Measurements from ENCODE around the gene HS3ST5. TPM values are rescaled to one million over a fixed set of nuclear protein-coding genes. Genes with fewer than 3 reads are reported as not detected.

HS3ST5 gene
- total and polyA plus RNA-seq, 2 donors (not counting 1 experiment from before 2014, with no cell fraction given), result under 0.01 TPM; not detected in 1

GRCh38 chr6:114375541-114376192 lies 32.8 kb upstream of the HS3ST5 start:
- no peaks in the 10 kb centered on the region for H3K79me2 ChIP-seq (ENCODE audit: control insufficient read depth, insufficient read depth, low read length)
- no peaks in the 10 kb centered on the region for H3K27me3 ChIP-seq (ENCODE audit: control insufficient read depth, insufficient read depth, low read length)
- no peaks in the 10 kb centered on the region for H3K9me3 ChIP-seq (ENCODE audit: control insufficient read depth, insufficient read depth, low read depth, low read length)
- no peak overlapping the region for H3K4me3 ChIP-seq (replicated peaks in 1 of 4; ENCODE audit: control extremely low read depth in 1 of 4, insufficient read depth in 1 of 4, low read depth in 3 of 4, low read length in 4 of 4)
- H3K4me1 ChIP-seq (ENCODE audit: control insufficient read depth, extremely low read depth, insufficient read depth, low read length), result no peaks in the 10 kb centered on the region
- no peak overlapping the region for H3K27ac ChIP-seq (ENCODE audit: insufficient read depth, low read length)
- no peaks in the 10 kb centered on the region for H3K36me3 ChIP-seq (ENCODE audit: control insufficient read depth, insufficient read depth, low read length)
- DNase-seq (ENCODE audit: low read depth in 2 of 2), result peak in 1 of 2 donors; percentile 1
- no peak for TF ChIP-seq CTCF (conservative IDR thresholded peaks at IDR 0.05 in 1 of 2, IDR thresholded peaks at IDR 0.05 in 1 of 2; ENCODE audit: low read depth in 1 of 2, low read length in 2 of 2)
- no peak for TF ChIP-seq EZH2 (IDR thresholded peaks at IDR 0.05; ENCODE audit: low read length, missing control alignments)
- no peaks in the 10 kb centered on the region for H4K20me1 ChIP-seq (ENCODE audit: control insufficient read depth, extremely low read depth, insufficient read depth, low read length)
- H2AFZ ChIP-seq (ENCODE audit: low read length), result no peak overlapping the region
- H3K9ac ChIP-seq (ENCODE audit: insufficient read depth, low read length), result no peak overlapping the region
- no peak overlapping the region for H3K4me2 ChIP-seq (ENCODE audit: extremely low read depth, insufficient read depth, low read length)

GRCh38 chr6:114367315-114367961 lies 24.6 kb upstream of the HS3ST5 start:
- Histone ChIP-seq H3K27me3 (ENCODE audit: control insufficient read depth, insufficient read depth, low read length) (no peaks in the 10 kb centered on the region), H3K4me2 (ENCODE audit: extremely low read depth, insufficient read depth, low read length) (no peak overlapping the region), H3K79me2 (ENCODE audit: control insufficient read depth, insufficient read depth, low read length) (no peaks in the 10 kb centered on the region), H4K20me1 (ENCODE audit: control insufficient read depth, extremely low read depth, insufficient read depth, low read length) (no peaks in the 10 kb centered on the region), H3K4me1 (ENCODE audit: control insufficient read depth, extremely low read depth, insufficient read depth, low read length) (no peaks in the 10 kb centered on the region), H3K36me3 (ENCODE audit: control insufficient read depth, insufficient read depth, low read length) (no peaks in the 10 kb centered on the region), H2AFZ (ENCODE audit: low read length) (no peak overlapping the region), H3K27ac (ENCODE audit: insufficient read depth, low read length) (no peak overlapping the region), H3K9ac (ENCODE audit: insufficient read depth, low read length) (no peak overlapping the region), H3K9me3 (ENCODE audit: control insufficient read depth, insufficient read depth, low read depth, low read length) (no peaks in the 10 kb centered on the region), H3K4me3 (replicated peaks in 1 of 4; ENCODE audit: control extremely low read depth in 1 of 4, insufficient read depth in 1 of 4, low read depth in 3 of 4, low read length in 4 of 4) (no peak overlapping the region)
- no peak for DNase-seq (ENCODE audit: low read depth in 2 of 2)
- TF ChIP-seq EZH2 (IDR thresholded peaks at IDR 0.05; ENCODE audit: low read length, missing control alignments) (no peak), CTCF (conservative IDR thresholded peaks at IDR 0.05 in 1 of 2, IDR thresholded peaks at IDR 0.05 in 1 of 2; ENCODE audit: low read depth in 1 of 2, low read length in 2 of 2) (no peak)

GRCh38 chr6:114366899-114367298 lies 24.1 kb upstream of the HS3ST5 start:
- no peaks in the 10 kb centered on the region for H3K27me3 ChIP-seq (ENCODE audit: control insufficient read depth, insufficient read depth, low read length)
- H3K4me3 ChIP-seq (replicated peaks in 1 of 4; ENCODE audit: control extremely low read depth in 1 of 4, insufficient read depth in 1 of 4, low read depth in 3 of 4, low read length in 4 of 4), result no peak overlapping the region
- H3K9ac ChIP-seq (ENCODE audit: insufficient read depth, low read length), result no peak overlapping the region
- no peaks in the 10 kb centered on the region for H3K36me3 ChIP-seq (ENCODE audit: control insufficient read depth, insufficient read depth, low read length)
- H3K27ac ChIP-seq (ENCODE audit: insufficient read depth, low read length), result no peak overlapping the region
- no peak overlapping the region for H3K4me2 ChIP-seq (ENCODE audit: extremely low read depth, insufficient read depth, low read length)
- H3K79me2 ChIP-seq (ENCODE audit: control insufficient read depth, insufficient read depth, low read length), result no peaks in the 10 kb centered on the region
- H2AFZ ChIP-seq (ENCODE audit: low read length), result no peak overlapping the region
- no peak for DNase-seq (ENCODE audit: low read depth in 2 of 2)
- no peak for TF ChIP-seq EZH2 (IDR thresholded peaks at IDR 0.05; ENCODE audit: low read length, missing control alignments)
- no peak for TF ChIP-seq CTCF (conservative IDR thresholded peaks at IDR 0.05 in 1 of 2, IDR thresholded peaks at IDR 0.05 in 1 of 2; ENCODE audit: low read depth in 1 of 2, low read length in 2 of 2)
- no peaks in the 10 kb centered on the region for H3K9me3 ChIP-seq (ENCODE audit: control insufficient read depth, insufficient read depth, low read depth, low read length)
- no peaks in the 10 kb centered on the region for H4K20me1 ChIP-seq (ENCODE audit: control insufficient read depth, extremely low read depth, insufficient read depth, low read length)
- H3K4me1 ChIP-seq (ENCODE audit: control insufficient read depth, extremely low read depth, insufficient read depth, low read length), result no peaks in the 10 kb centered on the region

Data from fibroblast of lung (primary cell).